HepG2 (cell line): ENCODE measurements around the gene FAIM2. TPM values are rescaled to one million over a fixed set of nuclear protein-coding genes. Genes with fewer than 3 reads are reported as not detected.

Experiments
- BCL6 ChIP-seq: IDR thresholded peaks from 2 replicates; pipeline ENCODE4 v1.6.1; 2016; ENCODE audit warnings: missing genetic modification reagents, missing compliant biosample characterization
- BHLHE40 ChIP-seq: IDR thresholded peaks from 2 replicates; pipeline ENCODE4 v1.6.1; 2011; ENCODE audit warnings: low read length, improper control_type of control experiment
- EP300 ChIP-seq, 3 experiments: sonication (generic) in 1 of 3; formaldehyde crosslinking in 1 of 3; IDR thresholded peaks; 2 replicates each; pipeline versions ENCODE4 v1.5.1 to v1.6.1; 2011 to 2020; ENCODE audit warnings: low read depth in 2 of 3, low read length in 2 of 3, borderline replicate concordance in 1 of 3, improper control_type of control experiment in 1 of 3, mild to moderate bottlenecking in 1 of 3, missing genetic modification reagents in 1 of 3, moderate library complexity in 1 of 3
- FOSL2 ChIP-seq: sonication (generic); formaldehyde crosslinking; IDR thresholded peaks from 2 replicates; pipeline ENCODE4 v1.4.0; 2020; ENCODE audit warnings: missing genetic modification reagents
- GATAD1 ChIP-seq: IDR thresholded peaks from 2 replicates; pipeline ENCODE4 v1.6.1; 2016; ENCODE audit warnings: missing genetic modification reagents, missing compliant biosample characterization
- GATAD2A ChIP-seq: IDR thresholded peaks from 2 replicates; pipeline ENCODE4 v1.6.1; 2016
- SIX4 ChIP-seq: sonication (generic); formaldehyde crosslinking; IDR thresholded peaks from 2 replicates; pipeline ENCODE4 v1.4.0; 2020; ENCODE audit warnings: missing genetic modification reagents
- SMC3 ChIP-seq: IDR thresholded peaks from 2 replicates; pipeline ENCODE4 v1.6.1; 2011; ENCODE audit warnings: low read length, improper control_type of control experiment
- TOPORS ChIP-seq: sonication (generic); formaldehyde crosslinking; IDR thresholded peaks from 2 replicates; pipeline ENCODE4 v1.8.0; 2023; ENCODE audit warnings: mild to moderate bottlenecking, missing genetic modification reagents
- polyA plus RNA-seq, 8 experiments: library from polyadenylated mRNA; depleted of rRNA in 3 of 8; stranded (reverse) in 7 of 8; unstranded in 1 of 8; fragments of >200 nt; fragmentation: Illumina TruSeq in 4 of 8; extraction: Trizol in 4 of 8; gene quantifications; 2 replicates each; pipeline versions ENCODE4 v1.2.1 to v1.2.3, GENCODE V29; 2011 to 2016; ENCODE audit warnings: low read depth in 4 of 8, missing spikeins in 1 of 8, mixed read lengths in 1 of 8; ENCODE audit not compliant: insufficient read depth in 1 of 8
- total RNA-seq, 5 experiments: library from RNA; depleted of rRNA; stranded (reverse); fragments of >200 nt; fragmentation: Illumina TruSeq; extraction: Trizol; gene quantifications; 2 replicates each; pipeline ENCODE4 v1.2.3, GENCODE V29; 2016; ENCODE audit warnings: low read depth in 1 of 5
- TF ChIP-seq, protein P1 (sequence below): IDR thresholded peaks from 2 replicates; pipeline ENCODE4 v1.4.0; 2020; ENCODE audit warnings: mild to moderate bottlenecking, missing genetic modification reagents
- TF ChIP-seq, protein P2 (sequence below): sonication (generic); formaldehyde crosslinking; IDR thresholded peaks from 2 replicates; pipeline ENCODE4 v1.5.1; 2020; ENCODE audit warnings: mild to moderate bottlenecking, missing genetic modification reagents, moderate library complexity
- TF ChIP-seq, protein P3 (sequence below): sonication (generic); formaldehyde crosslinking; IDR thresholded peaks from 2 replicates; pipeline ENCODE4 v1.8.0; 2022; ENCODE audit warnings: mild to moderate bottlenecking, missing genetic modification reagents, moderate library complexity
- TF ChIP-seq, protein P4 (sequence below): sonication (generic); formaldehyde crosslinking; IDR thresholded peaks from 2 replicates; pipeline ENCODE4 v1.5.0; 2020; ENCODE audit warnings: mild to moderate bottlenecking, missing genetic modification reagents
- TF ChIP-seq, protein P5 (sequence below): sonication (generic); formaldehyde crosslinking; conservative IDR thresholded peaks from 2 replicates; pipeline ENCODE4 v1.4.0; 2020; ENCODE audit warnings: mild to moderate bottlenecking, missing genetic modification reagents, moderate library complexity

FAIM2 gene
- total and polyA plus RNA-seq, 2 of the 13 experiments (the other 11 are each of a cell fraction or from before 2014, with no cell fraction given): not detected

DNA sequence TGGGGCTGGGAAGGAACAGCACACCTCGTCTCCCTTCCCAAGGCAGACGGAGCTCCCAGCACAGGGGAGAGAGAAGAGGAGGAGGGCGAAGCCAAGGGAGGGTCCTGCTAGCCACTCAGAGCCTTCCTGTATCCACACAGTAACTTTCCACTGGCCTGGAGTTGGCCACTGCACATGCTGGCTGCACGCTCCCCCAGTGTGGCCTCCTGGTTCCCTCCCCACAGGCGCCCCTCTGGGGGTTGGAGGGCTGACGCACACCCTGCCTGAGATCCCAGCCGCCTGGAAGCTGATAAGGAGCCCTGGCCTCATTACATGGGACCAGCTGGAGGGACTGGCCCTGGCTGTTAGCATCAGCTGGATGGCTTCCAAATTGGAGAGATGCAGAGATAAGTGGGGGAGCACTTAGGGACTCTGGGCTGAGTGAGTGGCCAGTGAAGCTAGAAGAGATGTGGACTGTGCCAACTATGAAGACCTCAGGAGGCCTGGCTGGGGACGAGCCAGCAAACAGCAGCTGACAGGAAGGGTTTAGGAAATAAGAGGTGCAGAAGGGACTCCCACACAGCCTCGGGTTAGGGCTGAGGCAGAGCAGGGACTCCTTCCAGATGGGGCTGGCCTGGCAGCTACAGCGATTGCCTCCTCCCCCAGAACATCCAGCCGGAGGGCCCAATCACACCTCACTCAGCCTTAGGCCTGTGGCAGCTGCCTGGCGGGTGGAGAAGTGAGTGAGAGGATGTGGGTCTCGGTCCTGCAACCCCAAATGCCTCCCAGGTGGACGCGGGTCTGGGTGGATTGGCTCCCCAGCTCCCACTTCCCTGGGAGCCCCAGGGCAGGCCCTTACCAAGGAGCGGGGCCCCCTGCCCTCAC lies 34.5 kb downstream of the FAIM2 start (continued):
- TF ChIP-seq SMC3 (no peak), TOPORS (no peak), SIX4 (CRISPR knock-in tag) (no peak), BCL6 (CRISPR knock-in tag) (no peak), FOSL2 (peak; percentile 65), BHLHE40 (0 out of 2 replicates have a peak, but pooled peaks have one; percentile 39), GATAD2A (CRISPR knock-in tag) (peak; percentile 55), GATAD1 (CRISPR knock-in tag) (no peak), EP300 (IDR thresholded peaks at IDR 0.05; ENCODE audit: low read depth in 2 of 2, low read length in 2 of 2) (peak in 1 of 2 experiments; percentile 66; a peak in 1 of 4 replicates), EP300 (CRISPR knock-in tag; IDR thresholded peaks at IDR 0.05; ENCODE audit: borderline replicate concordance) (no peak)
- TF ChIP-seq, protein P1, sequence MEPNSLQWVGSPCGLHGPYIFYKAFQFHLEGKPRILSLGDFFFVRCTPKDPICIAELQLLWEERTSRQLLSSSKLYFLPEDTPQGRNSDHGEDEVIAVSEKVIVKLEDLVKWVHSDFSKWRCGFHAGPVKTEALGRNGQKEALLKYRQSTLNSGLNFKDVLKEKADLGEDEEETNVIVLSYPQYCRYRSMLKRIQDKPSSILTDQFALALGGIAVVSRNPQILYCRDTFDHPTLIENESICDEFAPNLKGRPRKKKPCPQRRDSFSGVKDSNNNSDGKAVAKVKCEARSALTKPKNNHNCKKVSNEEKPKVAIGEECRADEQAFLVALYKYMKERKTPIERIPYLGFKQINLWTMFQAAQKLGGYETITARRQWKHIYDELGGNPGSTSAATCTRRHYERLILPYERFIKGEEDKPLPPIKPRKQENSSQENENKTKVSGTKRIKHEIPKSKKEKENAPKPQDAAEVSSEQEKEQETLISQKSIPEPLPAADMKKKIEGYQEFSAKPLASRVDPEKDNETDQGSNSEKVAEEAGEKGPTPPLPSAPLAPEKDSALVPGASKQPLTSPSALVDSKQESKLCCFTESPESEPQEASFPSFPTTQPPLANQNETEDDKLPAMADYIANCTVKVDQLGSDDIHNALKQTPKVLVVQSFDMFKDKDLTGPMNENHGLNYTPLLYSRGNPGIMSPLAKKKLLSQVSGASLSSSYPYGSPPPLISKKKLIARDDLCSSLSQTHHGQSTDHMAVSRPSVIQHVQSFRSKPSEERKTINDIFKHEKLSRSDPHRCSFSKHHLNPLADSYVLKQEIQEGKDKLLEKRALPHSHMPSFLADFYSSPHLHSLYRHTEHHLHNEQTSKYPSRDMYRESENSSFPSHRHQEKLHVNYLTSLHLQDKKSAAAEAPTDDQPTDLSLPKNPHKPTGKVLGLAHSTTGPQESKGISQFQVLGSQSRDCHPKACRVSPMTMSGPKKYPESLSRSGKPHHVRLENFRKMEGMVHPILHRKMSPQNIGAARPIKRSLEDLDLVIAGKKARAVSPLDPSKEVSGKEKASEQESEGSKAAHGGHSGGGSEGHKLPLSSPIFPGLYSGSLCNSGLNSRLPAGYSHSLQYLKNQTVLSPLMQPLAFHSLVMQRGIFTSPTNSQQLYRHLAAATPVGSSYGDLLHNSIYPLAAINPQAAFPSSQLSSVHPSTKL (CRISPR knock-in tag): 0 out of 2 replicates have a peak, but pooled peaks have one; percentile 9
- TF ChIP-seq, protein P2, sequence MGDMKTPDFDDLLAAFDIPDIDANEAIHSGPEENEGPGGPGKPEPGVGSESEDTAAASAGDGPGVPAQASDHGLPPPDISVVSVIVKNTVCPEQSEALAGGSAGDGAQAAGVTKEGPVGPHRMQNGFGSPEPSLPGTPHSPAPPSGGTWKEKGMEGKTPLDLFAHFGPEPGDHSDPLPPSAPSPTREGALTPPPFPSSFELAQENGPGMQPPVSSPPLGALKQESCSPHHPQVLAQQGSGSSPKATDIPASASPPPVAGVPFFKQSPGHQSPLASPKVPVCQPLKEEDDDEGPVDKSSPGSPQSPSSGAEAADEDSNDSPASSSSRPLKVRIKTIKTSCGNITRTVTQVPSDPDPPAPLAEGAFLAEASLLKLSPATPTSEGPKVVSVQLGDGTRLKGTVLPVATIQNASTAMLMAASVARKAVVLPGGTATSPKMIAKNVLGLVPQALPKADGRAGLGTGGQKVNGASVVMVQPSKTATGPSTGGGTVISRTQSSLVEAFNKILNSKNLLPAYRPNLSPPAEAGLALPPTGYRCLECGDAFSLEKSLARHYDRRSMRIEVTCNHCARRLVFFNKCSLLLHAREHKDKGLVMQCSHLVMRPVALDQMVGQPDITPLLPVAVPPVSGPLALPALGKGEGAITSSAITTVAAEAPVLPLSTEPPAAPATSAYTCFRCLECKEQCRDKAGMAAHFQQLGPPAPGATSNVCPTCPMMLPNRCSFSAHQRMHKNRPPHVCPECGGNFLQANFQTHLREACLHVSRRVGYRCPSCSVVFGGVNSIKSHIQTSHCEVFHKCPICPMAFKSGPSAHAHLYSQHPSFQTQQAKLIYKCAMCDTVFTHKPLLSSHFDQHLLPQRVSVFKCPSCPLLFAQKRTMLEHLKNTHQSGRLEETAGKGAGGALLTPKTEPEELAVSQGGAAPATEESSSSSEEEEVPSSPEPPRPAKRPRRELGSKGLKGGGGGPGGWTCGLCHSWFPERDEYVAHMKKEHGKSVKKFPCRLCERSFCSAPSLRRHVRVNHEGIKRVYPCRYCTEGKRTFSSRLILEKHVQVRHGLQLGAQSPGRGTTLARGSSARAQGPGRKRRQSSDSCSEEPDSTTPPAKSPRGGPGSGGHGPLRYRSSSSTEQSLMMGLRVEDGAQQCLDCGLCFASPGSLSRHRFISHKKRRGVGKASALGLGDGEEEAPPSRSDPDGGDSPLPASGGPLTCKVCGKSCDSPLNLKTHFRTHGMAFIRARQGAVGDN (CRISPR knock-in tag): peak; percentile 31
- TF ChIP-seq, protein P3, sequence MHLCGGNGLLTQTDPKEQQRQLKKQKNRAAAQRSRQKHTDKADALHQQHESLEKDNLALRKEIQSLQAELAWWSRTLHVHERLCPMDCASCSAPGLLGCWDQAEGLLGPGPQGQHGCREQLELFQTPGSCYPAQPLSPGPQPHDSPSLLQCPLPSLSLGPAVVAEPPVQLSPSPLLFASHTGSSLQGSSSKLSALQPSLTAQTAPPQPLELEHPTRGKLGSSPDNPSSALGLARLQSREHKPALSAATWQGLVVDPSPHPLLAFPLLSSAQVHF (CRISPR knock-in tag): no peak
- TF ChIP-seq, protein P4, sequence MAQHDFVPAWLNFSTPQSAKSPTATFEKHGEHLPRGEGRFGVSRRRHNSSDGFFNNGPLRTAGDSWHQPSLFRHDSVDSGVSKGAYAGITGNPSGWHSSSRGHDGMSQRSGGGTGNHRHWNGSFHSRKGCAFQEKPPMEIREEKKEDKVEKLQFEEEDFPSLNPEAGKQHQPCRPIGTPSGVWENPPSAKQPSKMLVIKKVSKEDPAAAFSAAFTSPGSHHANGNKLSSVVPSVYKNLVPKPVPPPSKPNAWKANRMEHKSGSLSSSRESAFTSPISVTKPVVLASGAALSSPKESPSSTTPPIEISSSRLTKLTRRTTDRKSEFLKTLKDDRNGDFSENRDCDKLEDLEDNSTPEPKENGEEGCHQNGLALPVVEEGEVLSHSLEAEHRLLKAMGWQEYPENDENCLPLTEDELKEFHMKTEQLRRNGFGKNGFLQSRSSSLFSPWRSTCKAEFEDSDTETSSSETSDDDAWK (CRISPR knock-in tag): no peak
- TF ChIP-seq, protein P5, sequence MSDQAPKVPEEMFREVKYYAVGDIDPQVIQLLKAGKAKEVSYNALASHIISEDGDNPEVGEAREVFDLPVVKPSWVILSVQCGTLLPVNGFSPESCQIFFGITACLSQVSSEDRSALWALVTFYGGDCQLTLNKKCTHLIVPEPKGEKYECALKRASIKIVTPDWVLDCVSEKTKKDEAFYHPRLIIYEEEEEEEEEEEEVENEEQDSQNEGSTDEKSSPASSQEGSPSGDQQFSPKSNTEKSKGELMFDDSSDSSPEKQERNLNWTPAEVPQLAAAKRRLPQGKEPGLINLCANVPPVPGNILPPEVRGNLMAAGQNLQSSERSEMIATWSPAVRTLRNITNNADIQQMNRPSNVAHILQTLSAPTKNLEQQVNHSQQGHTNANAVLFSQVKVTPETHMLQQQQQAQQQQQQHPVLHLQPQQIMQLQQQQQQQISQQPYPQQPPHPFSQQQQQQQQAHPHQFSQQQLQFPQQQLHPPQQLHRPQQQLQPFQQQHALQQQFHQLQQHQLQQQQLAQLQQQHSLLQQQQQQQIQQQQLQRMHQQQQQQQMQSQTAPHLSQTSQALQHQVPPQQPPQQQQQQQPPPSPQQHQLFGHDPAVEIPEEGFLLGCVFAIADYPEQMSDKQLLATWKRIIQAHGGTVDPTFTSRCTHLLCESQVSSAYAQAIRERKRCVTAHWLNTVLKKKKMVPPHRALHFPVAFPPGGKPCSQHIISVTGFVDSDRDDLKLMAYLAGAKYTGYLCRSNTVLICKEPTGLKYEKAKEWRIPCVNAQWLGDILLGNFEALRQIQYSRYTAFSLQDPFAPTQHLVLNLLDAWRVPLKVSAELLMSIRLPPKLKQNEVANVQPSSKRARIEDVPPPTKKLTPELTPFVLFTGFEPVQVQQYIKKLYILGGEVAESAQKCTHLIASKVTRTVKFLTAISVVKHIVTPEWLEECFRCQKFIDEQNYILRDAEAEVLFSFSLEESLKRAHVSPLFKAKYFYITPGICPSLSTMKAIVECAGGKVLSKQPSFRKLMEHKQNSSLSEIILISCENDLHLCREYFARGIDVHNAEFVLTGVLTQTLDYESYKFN (CRISPR knock-in tag): 0 out of 2 replicates have a peak, but pooled peaks have one; percentile 17
